ENCODE measurements around the gene AKAP13. TPM values are rescaled to one million over a fixed set of nuclear protein-coding genes. Genes with fewer than 3 reads are reported as not detected.
A peak's percentile ranks its signal among the peaks of the same experiment; 100 is the strongest.

AKAP13 gene
- total and polyA plus RNA-seq, 7 donors, result 18.2 to 126 (median 93.7) TPM

- 82 to 92% (median 84%) methylated on average over 11 to 12 of the region's 12 CpGs for WGBS, 3 donors
- ATAC-seq, result no peak
- no peak for DNase-seq
- Histone ChIP-seq H3K36me3 (ENCODE audit: insufficient read depth in 1 of 2, low read depth in 1 of 2) (no peaks in the 10 kb centered on the region), H3K9me3 (no peaks in the 10 kb centered on the region), H3K27me3 (ENCODE audit: insufficient read depth in 3 of 3, low read length in 2 of 3) (no peaks in the 10 kb centered on the region), H3K27ac (no peak overlapping the region), H3K4me1 (peaks cover 54% of the 10 kb centered on the region), H3K4me3 (no peak overlapping the region)
- intact Hi-C loops (cut with DNase I), result loop anchor here in 1 of 2 donors (5.0 kb wide), 1 partner anchor 373 kb away; no protein-coding TSS in a partner anchor
- no peak for TF ChIP-seq CTCF (IDR thresholded peaks at IDR 0.05)
These were observed 408.5 kb downstream of the AKAP13 start for GRCh38 chr15:85788771-85789495.

GRCh38 chr15:85789496-85789875 is 409.1 kb downstream of the AKAP13 start:
- WGBS, 3 donors, result 84 to 92% (median 87%) methylated on average over 7 of the region's 7 CpGs
- intact Hi-C loops (cut with DNase I), result loop anchor here in 1 of 2 donors (5.0 kb wide), 1 partner anchor 373 kb away; no protein-coding TSS in a partner anchor
- H3K36me3 ChIP-seq (ENCODE audit: insufficient read depth in 1 of 2, low read depth in 1 of 2), result no peaks in the 10 kb centered on the region
- no peaks in the 10 kb centered on the region for H3K9me3 ChIP-seq
- peaks cover 48% of the 10 kb centered on the region for H3K4me1 ChIP-seq
- H3K27ac ChIP-seq, result no peak overlapping the region
- no peaks in the 10 kb centered on the region for H3K27me3 ChIP-seq (ENCODE audit: insufficient read depth in 3 of 3, low read length in 2 of 3)
- no peak overlapping the region for H3K4me3 ChIP-seq
- DNase-seq (no peak), ATAC-seq (no peak)
- TF ChIP-seq CTCF (IDR thresholded peaks at IDR 0.05), result no peak

- Histone ChIP-seq H3K4me3 (no peak overlapping the region), H3K9me3 (no peaks in the 10 kb centered on the region), H3K27ac (no peak overlapping the region), H3K36me3 (ENCODE audit: insufficient read depth in 1 of 2, low read depth in 1 of 2) (no peaks in the 10 kb centered on the region), H3K27me3 (ENCODE audit: insufficient read depth in 3 of 3, low read length in 2 of 3) (no peaks in the 10 kb centered on the region), H3K4me1 (peaks cover 27% of the 10 kb centered on the region)
- DNase-seq, result no peak
- WGBS, 3 donors, result 93 to 99% (median 96%) methylated on average over 4 of the region's 4 CpGs
- no peak for ATAC-seq
- TF ChIP-seq CTCF (IDR thresholded peaks at IDR 0.05), result no peak
- intact Hi-C loops (cut with DNase I), result loop anchor here (5.0 kb wide), 2 partner anchors 35 to 45 kb away; no protein-coding TSS in a partner anchor
These were observed 411.8 kb downstream of the AKAP13 start for GRCh38 chr15:85792102-85792731.

GRCh38 chr15:85792912-85793590 is 412.6 kb downstream of the AKAP13 start:
- DNase-seq, result no peak
- H3K9me3 ChIP-seq, result no peaks in the 10 kb centered on the region
- peak overlapping the region; percentile 74 for H3K4me3 ChIP-seq
- TF ChIP-seq CTCF (IDR thresholded peaks at IDR 0.05), result no peak
- H3K27me3 ChIP-seq (ENCODE audit: insufficient read depth in 3 of 3, low read length in 2 of 3), result no peaks in the 10 kb centered on the region
- H3K27ac ChIP-seq, result peak overlapping the region; percentile 95
- no peaks in the 10 kb centered on the region for H3K36me3 ChIP-seq (ENCODE audit: insufficient read depth in 1 of 2, low read depth in 1 of 2)
- peaks cover 20% of the 10 kb centered on the region for H3K4me1 ChIP-seq
- intact Hi-C loops (cut with DNase I), result loop anchor here (5.0 kb wide), 2 partner anchors 36 to 46 kb away; no protein-coding TSS in a partner anchor
- ATAC-seq, result peak; percentile 15 to 48 (median 34)
- WGBS, 3 donors, result 61 to 75% (median 63%) methylated on average over 14 of the region's 14 CpGs
